H9 (cell line): ENCODE results near the gene ATG5. TPM values are rescaled to one million over a fixed set of nuclear protein-coding genes. Genes with fewer than 3 reads are reported as not detected.

Experiments
- DNase-seq: peaks from one replicate; pipeline ENCODE4 v3.0.0-alpha.2; 2017
- H2AFZ ChIP-seq: one replicate; pipeline ENCODE4 v1.6.1; 2013; ENCODE audit warnings: mild to moderate bottlenecking, low read length, control low read depth, moderate library complexity
- H2AK5ac ChIP-seq: 2 replicates; pipeline ENCODE4 v1.6.1; 2013; ENCODE audit warnings: low read length, control low read depth, mixed read lengths; ENCODE audit not compliant: insufficient read length
- H2BK120ac ChIP-seq: one replicate; pipeline ENCODE4 v1.6.1; 2013; ENCODE audit warnings: low read depth, mild to moderate bottlenecking, low read length, control low read depth, inconsistent platforms; ENCODE audit not compliant: poor library complexity, severe bottlenecking
- H2BK12ac ChIP-seq: 2 replicates; pipeline ENCODE4 v1.6.1; 2013; ENCODE audit warnings: low read length, control low read depth, mixed read lengths, low read depth; ENCODE audit not compliant: insufficient read length
- H2BK15ac ChIP-seq: 2 replicates; pipeline ENCODE4 v1.6.1; 2013; ENCODE audit warnings: low read depth, low read length, control low read depth
- H2BK20ac ChIP-seq: one replicate; pipeline ENCODE4 v1.6.1; 2013; ENCODE audit warnings: low read depth, mild to moderate bottlenecking, low read length, control low read depth, inconsistent platforms; ENCODE audit not compliant: poor library complexity, severe bottlenecking
- H2BK5ac ChIP-seq: 2 replicates; pipeline ENCODE4 v1.6.1; 2013; ENCODE audit warnings: low read length, control low read depth, mixed read lengths; ENCODE audit not compliant: insufficient read length
- H3K14ac ChIP-seq: 2 replicates; pipeline ENCODE4 v1.6.1; 2013; ENCODE audit warnings: low read length, control low read depth; ENCODE audit not compliant: insufficient read depth
- H3K18ac ChIP-seq: 2 replicates; pipeline ENCODE4 v1.6.1; 2013; ENCODE audit warnings: low read depth, mild to moderate bottlenecking, mixed read lengths, low read length, control low read depth; ENCODE audit not compliant: insufficient read length
- H3K23ac ChIP-seq: 2 replicates; pipeline ENCODE4 v1.6.1; 2013; ENCODE audit warnings: low read length, control low read depth, mixed read lengths, low read depth; ENCODE audit not compliant: insufficient read length
- H3K23me2 ChIP-seq: 2 replicates; pipeline ENCODE4 v1.6.1; 2013; ENCODE audit warnings: low read depth, mild to moderate bottlenecking, mixed read lengths, low read length, control low read depth; ENCODE audit not compliant: insufficient read length, poor library complexity, severe bottlenecking
- H3K27ac ChIP-seq: 2 replicates; pipeline ENCODE4 v1.5.1; 2013; ENCODE audit warnings: low read length, control low read depth, mixed read lengths, low read depth; ENCODE audit not compliant: insufficient read length
- H3K27me3 ChIP-seq: 2 replicates; pipeline ENCODE4 v1.6.1; 2013; ENCODE audit warnings: low read length, control low read depth, inconsistent platforms; ENCODE audit not compliant: insufficient read depth
- H3K4ac ChIP-seq: 2 replicates; pipeline ENCODE4 v1.6.1; 2013; ENCODE audit warnings: low read depth, mild to moderate bottlenecking, control low read depth, inconsistent platforms, low read length, moderate library complexity
- H3K4me1 ChIP-seq: 2 replicates; pipeline ENCODE4 v1.6.1; 2013; ENCODE audit warnings: low read length, control low read depth, inconsistent platforms; ENCODE audit not compliant: insufficient read depth
- H3K4me2 ChIP-seq: 2 replicates; pipeline ENCODE4 v1.6.1; 2013; ENCODE audit warnings: low read length, control low read depth, mixed read lengths; ENCODE audit not compliant: insufficient read length, insufficient read depth
- H3K56ac ChIP-seq: 2 replicates; pipeline ENCODE4 v1.6.1; 2013; ENCODE audit warnings: low read depth, mild to moderate bottlenecking, mixed read lengths, low read length, control low read depth; ENCODE audit not compliant: insufficient read length
- H3K79me1 ChIP-seq: 2 replicates; pipeline ENCODE4 v1.6.1; 2013; ENCODE audit warnings: low read depth, mild to moderate bottlenecking, moderate library complexity, low read length, control low read depth, inconsistent platforms; ENCODE audit not compliant: insufficient read depth, poor library complexity, severe bottlenecking
- H3K79me2 ChIP-seq: 2 replicates; pipeline ENCODE4 v1.6.1; 2013; ENCODE audit warnings: low read length, control low read depth, inconsistent platforms; ENCODE audit not compliant: insufficient read depth
- H3K9ac ChIP-seq: 2 replicates; pipeline ENCODE4 v1.6.1; 2013; ENCODE audit warnings: low read length, control low read depth, mixed read lengths; ENCODE audit not compliant: insufficient read length; ENCODE audit errors: extremely low read depth
- H3K9me3 ChIP-seq: one replicate; pipeline ENCODE4 v1.6.1; 2013; ENCODE audit warnings: low read depth, low read length, inconsistent platforms; ENCODE audit not compliant: control insufficient read depth
- H3T11ph ChIP-seq: one replicate; pipeline ENCODE4 v1.6.1; 2013; ENCODE audit warnings: mild to moderate bottlenecking, low read length, control low read depth, inconsistent platforms
- H4K20me1 ChIP-seq: one replicate; pipeline ENCODE4 v1.6.1; 2013; ENCODE audit not compliant: control insufficient read depth, insufficient read length, insufficient read depth
- H4K5ac ChIP-seq: 2 replicates; pipeline ENCODE4 v1.6.1; 2013; ENCODE audit warnings: low read depth, mild to moderate bottlenecking, mixed read lengths, low read length, control low read depth; ENCODE audit not compliant: insufficient read length
- H4K8ac ChIP-seq: replicated peaks from 2 replicates; pipeline ENCODE4 v1.6.1; 2013; ENCODE audit warnings: low read length, control low read depth, mixed read lengths, low read depth; ENCODE audit not compliant: insufficient read length
- H4K91ac ChIP-seq: 2 replicates; pipeline ENCODE4 v1.6.1; 2013; ENCODE audit warnings: low read depth, mild to moderate bottlenecking, moderate library complexity, mixed read lengths, low read length, control low read depth; ENCODE audit not compliant: insufficient read length
- H3K27ac Mint-ChIP-seq, 3 experiments: 2 replicates in 2 of 3; 3 replicates in 1 of 3; pipeline ENCODE4 v1.8.0; 2020 to 2021; ENCODE audit warnings: mixed read lengths in 3 of 3, mild to moderate bottlenecking in 1 of 3, moderate library complexity in 1 of 3
- H3K27me3 Mint-ChIP-seq: 2 replicates; pipeline ENCODE4 v1.8.0; 2021; ENCODE audit warnings: low read depth, mild to moderate bottlenecking, moderate library complexity, mixed read lengths
- H3K36me3 Mint-ChIP-seq, 3 experiments: 2 replicates in 2 of 3; 3 replicates in 1 of 3; pipeline ENCODE4 v1.8.0; 2020 to 2021; ENCODE audit warnings: low read depth in 3 of 3, mixed read lengths in 3 of 3; ENCODE audit not compliant: insufficient read depth in 1 of 3
- H3K4me1 Mint-ChIP-seq, 2 experiments: 2 replicates each; pipeline ENCODE4 v1.8.0; 2020; ENCODE audit warnings: mixed read lengths in 2 of 2
- H3K4me3 Mint-ChIP-seq, 2 experiments: 2 replicates in 1 of 2; 3 replicates in 1 of 2; pipeline ENCODE4 v1.8.0; 2020 to 2021; ENCODE audit warnings: mild to moderate bottlenecking in 2 of 2, mixed read lengths in 2 of 2, moderate library complexity in 1 of 2
- H3K9me3 Mint-ChIP-seq, 2 experiments: 2 replicates in 1 of 2; 3 replicates in 1 of 2; pipeline ENCODE4 v1.8.0; 2020; ENCODE audit warnings: mild to moderate bottlenecking in 2 of 2, mixed read lengths in 2 of 2, moderate library complexity in 1 of 2
- WGBS: extraction: QIAGEN DNeasy Blood & Tissue Kit; methylation state at CpG from one replicate; pipeline ENCODE4 v1.1.7; 2013; ENCODE audit warnings: missing lambda C conversion rate, low lambda C conversion rate, mixed read lengths; ENCODE audit not compliant: insufficient read length; ENCODE audit errors: extremely low coverage; 5-methylcytosine and 5-hydroxymethylcytosine counted together
- total RNA-seq: library from RNA; stranded (reverse); gene quantifications from 2 replicates; pipeline ENCODE4 v1.2.1, GENCODE V29; 2021
- TF ChIP-seq, protein P1 (sequence below): fragments of 200-600 bp; sonication (generic); conservative IDR thresholded peaks from 3 replicates; pipeline ENCODE4 v1.8.0; 2021; ENCODE audit warnings: antibody characterized with exemption, mild to moderate bottlenecking

Gene ATG5
- total RNA-seq, 1 experiment from 2014 or later, result 36.7 TPM

DNA sequence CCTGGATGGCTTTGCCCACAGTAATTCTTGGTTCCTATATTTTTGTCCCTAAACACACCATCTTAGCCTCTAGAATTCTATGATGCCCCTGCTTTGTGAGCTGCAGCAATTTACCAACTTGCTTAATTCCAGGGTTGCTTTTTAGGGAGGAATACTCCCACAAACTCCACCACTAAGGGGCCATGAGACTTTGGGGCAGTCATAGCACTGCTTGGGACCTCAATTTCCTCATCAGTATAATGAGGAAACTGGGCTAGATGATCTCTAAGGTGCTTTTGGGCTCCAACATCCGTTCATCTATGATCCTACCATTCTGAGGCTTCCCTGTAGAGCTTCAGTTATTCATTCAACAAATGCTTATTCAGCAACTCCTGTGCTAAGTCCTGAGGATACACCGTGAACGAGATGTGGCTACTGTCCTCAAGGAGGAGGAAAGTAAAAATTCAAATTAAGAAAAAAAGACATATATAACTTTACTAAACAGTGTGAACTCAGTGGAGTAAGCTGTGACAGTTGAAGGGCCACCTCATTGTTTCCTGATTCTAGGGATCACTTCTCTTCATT lies 164.2 kb downstream of the ATG5 start:
- no peak overlapping the region for H2BK12ac ChIP-seq
- Mint-ChIP-seq H3K27me3 (peaks cover 3% of the 10 kb centered on the region; the same call in 1 of the 2 replicates), H3K4me1 (peaks cover 27 to 38% of the 10 kb centered on the region in 2 experiments), H3K4me3 (no peak overlapping the region), H3K27ac (no peak overlapping the region), H3K9me3 (no peaks in the 10 kb centered on the region), H3K36me3 (no peaks in the 10 kb centered on the region; a peak in 1 of 7 replicates)
- TF ChIP-seq, protein P1, sequence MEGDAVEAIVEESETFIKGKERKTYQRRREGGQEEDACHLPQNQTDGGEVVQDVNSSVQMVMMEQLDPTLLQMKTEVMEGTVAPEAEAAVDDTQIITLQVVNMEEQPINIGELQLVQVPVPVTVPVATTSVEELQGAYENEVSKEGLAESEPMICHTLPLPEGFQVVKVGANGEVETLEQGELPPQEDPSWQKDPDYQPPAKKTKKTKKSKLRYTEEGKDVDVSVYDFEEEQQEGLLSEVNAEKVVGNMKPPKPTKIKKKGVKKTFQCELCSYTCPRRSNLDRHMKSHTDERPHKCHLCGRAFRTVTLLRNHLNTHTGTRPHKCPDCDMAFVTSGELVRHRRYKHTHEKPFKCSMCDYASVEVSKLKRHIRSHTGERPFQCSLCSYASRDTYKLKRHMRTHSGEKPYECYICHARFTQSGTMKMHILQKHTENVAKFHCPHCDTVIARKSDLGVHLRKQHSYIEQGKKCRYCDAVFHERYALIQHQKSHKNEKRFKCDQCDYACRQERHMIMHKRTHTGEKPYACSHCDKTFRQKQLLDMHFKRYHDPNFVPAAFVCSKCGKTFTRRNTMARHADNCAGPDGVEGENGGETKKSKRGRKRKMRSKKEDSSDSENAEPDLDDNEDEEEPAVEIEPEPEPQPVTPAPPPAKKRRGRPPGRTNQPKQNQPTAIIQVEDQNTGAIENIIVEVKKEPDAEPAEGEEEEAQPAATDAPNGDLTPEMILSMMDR, result no peak
- H3T11ph ChIP-seq, result no peak overlapping the region
- no peak overlapping the region for H2BK5ac ChIP-seq
- H3K79me2 ChIP-seq, result no peaks in the 10 kb centered on the region
- no peak overlapping the region for H3K56ac ChIP-seq
- DNase-seq, result no peak
- H4K20me1 ChIP-seq, result no peaks in the 10 kb centered on the region
- H3K9me3 ChIP-seq, result no peaks in the 10 kb centered on the region
- no peak overlapping the region for H2BK120ac ChIP-seq
- H2BK15ac ChIP-seq, result no peak overlapping the region
- H2BK20ac ChIP-seq, result no peak overlapping the region
- no peaks in the 10 kb centered on the region; the same call in 1 of the 2 replicates for H3K27me3 ChIP-seq
- no CpG with 5 or more reads among the region's 3 CpGs for WGBS
- no peak overlapping the region for H4K8ac ChIP-seq
- no peak overlapping the region for H3K4me2 ChIP-seq
- H4K91ac ChIP-seq, result no peak overlapping the region
- no peak overlapping the region for H3K23ac ChIP-seq
- H3K4ac ChIP-seq, result no peak overlapping the region
- no peak overlapping the region for H3K27ac ChIP-seq
- H3K23me2 ChIP-seq, result no peaks in the 10 kb centered on the region
- H2AFZ ChIP-seq, result no peak overlapping the region
- no peak overlapping the region for H3K9ac ChIP-seq
- H3K4me1 ChIP-seq, result no peaks in the 10 kb centered on the region; the same call in 1 of the 2 replicates
- H4K5ac ChIP-seq, result no peak overlapping the region
- H3K18ac ChIP-seq, result no peak overlapping the region
- H3K14ac ChIP-seq, result no peak overlapping the region
- H2AK5ac ChIP-seq, result no peak overlapping the region
- H3K79me1 ChIP-seq, result no peaks in the 10 kb centered on the region
